ES-I3 (cell line): Measurements from ENCODE around the gene FBP1.
"Not testable (repeated sequence)": the region's sequence is repeated elsewhere in the genome, so short reads cannot be mapped to it uniquely, and the experiment has no call there.

Source experiments
- H3K36me3 ChIP-seq: 2 replicates; pipeline ENCODE4 v1.6.1; 2013; ENCODE audit warnings: mild to moderate bottlenecking, low read length, control low read depth, moderate library complexity; ENCODE audit not compliant: insufficient read depth
- H3K4me1 ChIP-seq: 2 replicates; pipeline ENCODE4 v1.6.1; 2013; ENCODE audit warnings: mild to moderate bottlenecking, control low read depth, low read length; ENCODE audit not compliant: insufficient read depth
- H3K9ac ChIP-seq: 2 replicates; pipeline ENCODE4 v1.6.1; 2013; ENCODE audit warnings: low read depth, mild to moderate bottlenecking, low read length, moderate library complexity
- H3K9me3 ChIP-seq: 2 replicates; pipeline ENCODE4 v1.6.1; 2013; ENCODE audit warnings: mild to moderate bottlenecking, low read length, moderate library complexity; ENCODE audit not compliant: control insufficient read depth, insufficient read depth

Gene FBP1

DNA sequence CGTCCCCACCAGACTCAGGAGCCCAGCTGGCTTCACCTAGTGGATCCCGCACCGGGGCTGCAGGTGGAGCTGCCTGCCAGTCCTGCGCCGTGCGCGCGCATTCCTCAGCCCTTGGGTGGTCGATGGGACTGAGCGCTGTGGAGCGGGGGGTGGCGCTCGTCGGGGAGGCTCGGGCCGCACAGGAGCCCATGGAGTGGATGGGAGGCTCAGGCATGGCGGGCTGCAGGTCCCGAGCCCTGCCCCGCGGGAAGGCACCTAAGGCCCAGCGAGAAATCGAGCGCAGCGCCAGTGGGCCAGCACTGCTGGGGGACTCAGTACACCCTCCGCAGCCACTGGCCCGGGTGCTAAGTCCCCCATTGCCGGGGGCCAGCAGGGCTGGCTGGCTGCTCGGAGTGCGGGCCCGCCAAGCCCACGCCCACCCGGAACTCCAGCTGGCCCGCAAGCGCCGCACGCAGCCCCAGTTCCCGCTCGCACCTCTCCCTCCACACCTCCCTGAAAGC is 48.2 kb downstream of the FBP1 start:
- H3K36me3 ChIP-seq, H3K9me3 ChIP-seq, H3K9ac ChIP-seq, H3K4me1 ChIP-seq: not testable (repeated sequence)

DNA sequence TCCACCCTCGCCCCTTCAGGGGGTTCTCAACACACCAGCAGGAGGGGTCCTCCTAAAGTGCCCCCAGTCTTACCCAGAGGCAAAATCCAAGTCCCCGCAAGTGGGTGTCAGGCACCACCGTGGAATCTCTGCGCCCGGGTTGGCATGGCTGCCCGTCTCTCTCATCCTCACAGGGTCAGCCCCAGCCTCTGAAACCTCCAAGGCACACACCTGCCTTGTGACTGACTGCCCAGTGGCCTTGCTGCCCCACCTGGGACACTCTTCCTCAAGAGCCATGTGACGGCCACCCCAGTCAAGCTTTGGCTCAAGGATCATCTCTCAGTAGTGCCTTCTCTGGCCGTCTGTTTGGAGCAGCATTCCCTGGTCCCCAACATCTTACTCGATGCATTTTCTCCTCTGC is 50.6 kb downstream of the FBP1 start:
- Histone ChIP-seq H3K4me1 (no peaks in the 10 kb centered on the region), H3K36me3 (no peaks in the 10 kb centered on the region), H3K9me3 (no peaks in the 10 kb centered on the region), H3K9ac (no peak overlapping the region)

DNA sequence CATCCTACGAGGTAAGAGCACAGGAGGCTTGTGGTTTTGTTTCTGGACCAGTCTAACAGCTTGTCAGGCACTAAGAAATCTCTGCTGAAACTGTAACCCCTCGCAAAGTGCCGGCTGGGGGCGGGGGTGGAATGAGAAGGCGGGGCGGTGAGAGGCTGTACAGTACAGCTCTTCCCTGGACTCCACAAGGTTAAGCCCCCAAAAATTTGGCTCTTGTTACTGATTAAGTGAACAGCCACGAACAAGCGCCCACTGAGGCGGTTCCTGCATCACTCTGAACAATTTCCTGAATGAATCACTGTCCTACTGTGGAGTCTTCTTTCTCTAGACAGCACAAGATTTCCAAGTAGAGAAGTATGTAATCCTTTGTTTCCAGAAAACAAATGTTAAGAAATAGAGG is 52.5 kb downstream of the FBP1 start:
- H3K9me3 ChIP-seq = no peaks in the 10 kb centered on the region

DNA sequence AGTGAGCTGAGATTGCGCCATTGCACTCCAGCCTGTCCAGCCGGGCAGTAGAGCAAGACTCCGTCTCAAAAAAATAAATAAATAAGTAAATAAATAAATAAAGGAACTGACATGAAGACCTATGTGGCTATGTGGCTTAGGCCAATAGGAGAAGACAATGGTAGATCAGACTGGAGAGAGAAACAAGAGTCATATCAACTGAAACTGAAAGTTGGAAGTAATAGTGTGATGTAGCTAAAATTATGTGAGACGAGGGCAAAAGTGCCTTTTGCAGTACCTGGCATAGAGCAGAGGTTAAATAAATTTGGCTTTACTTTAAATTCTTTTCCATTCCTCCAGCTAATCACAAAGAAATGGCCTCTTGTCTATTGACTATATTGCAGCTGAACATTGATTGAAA is 53.0 kb downstream of the FBP1 start:
- H3K4me1 ChIP-seq = no peaks in the 10 kb centered on the region
- H3K9ac ChIP-seq = no peak overlapping the region

More for the DNA sequence above, 52.5 kb downstream of the FBP1 start:
- Histone ChIP-seq H3K4me1 (no peaks in the 10 kb centered on the region), H3K36me3 (no peaks in the 10 kb centered on the region), H3K9ac (no peak overlapping the region)

DNA sequence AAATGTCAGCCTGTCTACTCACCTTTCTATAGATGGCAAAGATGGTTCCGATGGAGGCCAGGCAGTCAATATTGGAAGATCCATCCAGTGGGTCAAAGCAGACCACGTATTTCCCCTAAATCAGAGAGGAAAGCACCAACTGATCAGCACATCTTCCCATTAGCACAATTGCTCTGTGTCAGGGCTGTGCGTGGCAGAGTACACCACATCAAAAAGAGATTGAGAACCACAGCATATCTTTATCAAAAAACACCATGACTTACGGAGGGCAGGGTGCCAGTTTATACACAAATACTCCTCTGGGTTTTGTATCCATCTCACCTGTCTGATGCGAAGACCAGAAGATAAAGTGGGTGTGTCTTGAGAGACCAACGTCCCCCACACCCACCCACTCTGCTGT is 54.8 kb downstream of the FBP1 start:
- no peaks in the 10 kb centered on the region for H3K36me3 ChIP-seq
- no peaks in the 10 kb centered on the region for H3K4me1 ChIP-seq
- no peaks in the 10 kb centered on the region for H3K9me3 ChIP-seq
- H3K9ac ChIP-seq = no peak overlapping the region

More for the DNA sequence above, 53.0 kb downstream of the FBP1 start:
- no peaks in the 10 kb centered on the region for H3K36me3 ChIP-seq
- no peaks in the 10 kb centered on the region for H3K9me3 ChIP-seq

DNA sequence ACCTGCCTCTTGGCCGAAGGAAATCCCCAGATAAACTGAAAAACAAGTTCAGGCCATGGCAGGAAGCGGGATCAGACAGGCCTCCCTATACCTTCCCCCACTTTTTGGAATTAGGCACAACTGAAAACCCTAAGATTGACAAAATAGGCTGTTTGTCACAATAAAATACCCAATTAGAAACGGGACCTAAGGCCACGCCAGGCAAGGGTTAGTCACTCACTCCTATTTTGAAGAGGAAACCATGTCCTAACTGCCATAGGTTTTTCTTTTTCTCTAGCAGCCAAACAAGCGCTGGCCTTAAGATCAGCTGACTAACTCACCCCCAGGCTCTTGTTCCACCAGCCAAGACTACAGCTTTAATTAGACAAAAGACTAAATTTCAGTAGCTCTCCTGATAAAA is 57.6 kb downstream of the FBP1 start:
- Histone ChIP-seq H3K9me3 (no peaks in the 10 kb centered on the region), H3K36me3 (no peaks in the 10 kb centered on the region), H3K9ac (no peak overlapping the region), H3K4me1 (no peaks in the 10 kb centered on the region)

DNA sequence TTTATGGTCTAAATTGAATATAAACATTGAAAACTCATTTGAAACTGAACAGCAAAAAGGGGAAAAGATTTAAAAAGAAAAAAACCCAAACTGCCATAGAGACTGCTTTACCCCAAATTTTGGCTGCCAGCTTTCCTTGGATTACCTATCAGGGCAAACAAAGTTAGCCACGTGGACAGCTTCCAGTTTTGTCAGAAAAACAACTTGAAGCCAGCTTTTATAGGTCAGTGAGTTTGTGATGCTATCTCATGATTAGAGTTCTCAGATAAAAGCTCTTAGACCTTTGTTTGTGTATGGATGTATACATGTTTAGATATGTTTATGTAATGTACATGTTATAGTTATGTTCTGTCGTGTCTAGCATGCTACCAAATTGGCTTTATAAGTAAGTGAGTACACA is 61.7 kb downstream of the FBP1 start:
- Histone ChIP-seq H3K4me1 (no peaks in the 10 kb centered on the region), H3K9me3 (no peaks in the 10 kb centered on the region), H3K36me3 (no peaks in the 10 kb centered on the region), H3K9ac (no peak overlapping the region)

DNA sequence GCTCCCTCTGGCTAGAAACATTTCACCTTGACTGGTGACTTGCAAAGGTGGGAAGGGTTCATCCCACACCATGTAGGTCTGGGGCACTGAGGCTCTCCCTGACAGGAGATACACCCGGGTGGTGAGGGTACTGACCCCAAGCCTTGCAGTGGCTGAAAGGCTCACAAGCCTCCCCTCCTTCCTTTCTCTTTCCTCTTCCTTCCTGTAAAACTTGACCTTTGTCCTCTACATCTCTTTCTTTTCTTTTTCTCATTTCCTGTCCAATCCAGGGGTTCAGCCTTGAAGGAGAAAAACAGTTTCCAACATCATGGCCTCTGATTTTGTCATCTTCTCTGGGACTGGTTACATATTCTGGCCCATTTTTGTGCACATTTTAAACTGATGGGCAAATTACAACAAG is 62.3 kb downstream of the FBP1 start:
- Histone ChIP-seq H3K9ac (no peak overlapping the region), H3K4me1 (no peaks in the 10 kb centered on the region), H3K36me3 (no peaks in the 10 kb centered on the region)

DNA sequence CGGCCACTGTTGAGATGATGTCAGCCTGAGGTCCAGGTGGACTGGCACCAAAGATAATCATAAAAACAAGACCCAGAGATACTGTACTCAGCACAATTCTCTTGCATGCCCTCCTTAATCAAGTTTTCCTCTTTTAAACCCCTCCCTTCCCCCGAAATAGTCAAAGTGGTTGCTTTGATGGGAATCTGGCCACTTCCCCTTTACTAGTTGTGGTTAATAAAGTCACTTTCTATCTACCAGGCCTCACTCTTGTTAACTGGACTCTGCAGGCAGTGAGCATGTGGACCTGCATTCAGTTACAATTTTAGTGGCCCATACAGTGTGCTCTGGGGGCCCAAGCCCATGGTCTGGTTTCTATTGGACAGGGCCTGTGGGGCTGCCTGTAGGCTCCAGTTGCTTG is 63.2 kb downstream of the FBP1 start:
- Histone ChIP-seq H3K4me1 (no peaks in the 10 kb centered on the region), H3K9ac (no peak overlapping the region), H3K36me3 (no peaks in the 10 kb centered on the region), H3K9me3 (no peaks in the 10 kb centered on the region)

More for the DNA sequence above, 62.3 kb downstream of the FBP1 start:
- no peaks in the 10 kb centered on the region for H3K9me3 ChIP-seq

DNA sequence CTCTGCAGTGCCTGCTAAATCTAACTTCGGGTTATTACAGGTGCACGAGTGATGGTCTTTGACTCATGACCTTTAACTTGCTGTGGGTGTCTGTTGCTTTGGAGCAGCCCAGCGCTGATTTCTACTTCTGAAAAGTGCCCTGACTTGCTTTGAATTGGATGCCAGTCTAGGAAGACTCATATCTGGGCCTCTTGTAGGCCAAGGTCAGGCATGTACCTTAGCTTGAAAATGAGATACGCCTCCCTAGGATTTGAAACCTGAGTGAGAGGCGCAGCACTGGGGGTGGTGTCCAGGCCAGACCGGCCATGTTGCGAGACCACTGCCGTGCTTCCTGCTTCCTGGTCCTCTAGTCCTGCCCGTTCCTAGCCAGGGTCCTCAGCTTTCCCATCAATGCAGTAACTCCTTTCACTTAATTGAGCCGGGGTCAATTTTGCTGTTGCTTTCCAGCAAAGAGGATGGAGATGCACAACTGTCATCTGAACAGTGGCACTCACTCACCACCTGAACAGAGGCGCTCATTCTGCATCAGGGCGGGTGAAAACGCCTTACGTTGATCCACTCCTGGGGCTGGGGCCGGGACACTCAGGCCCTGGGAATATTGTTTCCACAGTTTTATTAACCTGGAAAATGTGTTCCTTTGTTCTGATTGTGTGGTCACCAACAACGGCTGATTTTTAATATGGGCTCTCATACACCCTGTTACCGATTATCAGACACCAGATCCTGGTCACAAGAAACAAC is 70.2 kb downstream of the FBP1 start:
- Histone ChIP-seq H3K9me3 (0 out of 2 replicates have a peak, but pooled peaks cover under 1% of the 10 kb centered on the region), H3K9ac (no peak overlapping the region), H3K36me3 (no peaks in the 10 kb centered on the region), H3K4me1 (no peaks in the 10 kb centered on the region; the same call in 1 of the 2 replicates)

DNA sequence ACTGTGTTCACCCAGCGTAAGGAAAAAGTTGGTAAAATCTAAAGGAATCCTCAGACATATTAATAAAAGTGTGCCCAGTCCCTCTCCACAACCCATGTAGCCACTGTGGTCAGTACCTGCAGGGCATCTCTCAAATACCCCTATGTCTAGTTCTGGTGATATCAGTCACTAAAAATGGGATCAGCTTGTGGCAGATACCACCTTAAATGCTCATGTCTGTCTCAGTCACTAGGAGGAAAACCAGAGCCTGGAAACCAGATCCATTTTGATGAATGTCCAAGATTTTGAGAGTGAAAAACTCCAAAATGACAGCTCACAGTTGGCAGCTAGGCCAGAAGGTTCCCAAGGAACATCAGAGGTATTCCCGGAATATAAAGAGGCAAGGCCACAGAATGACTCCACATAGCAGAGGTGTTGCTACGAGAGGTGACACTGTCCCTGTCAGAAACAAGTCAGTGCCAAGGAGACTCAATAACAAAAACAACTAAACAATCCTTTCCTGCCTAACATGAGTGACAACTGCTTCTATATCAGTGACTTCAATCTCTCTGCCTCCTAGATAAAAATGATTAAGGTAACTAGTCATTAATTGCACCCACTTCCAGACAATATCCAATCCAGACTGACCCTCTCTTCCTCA is 70.9 kb downstream of the FBP1 start:
- H3K36me3 ChIP-seq = no peaks in the 10 kb centered on the region
- no peak overlapping the region for H3K9ac ChIP-seq
- H3K4me1 ChIP-seq = no peaks in the 10 kb centered on the region; the same call in 1 of the 2 replicates
- 0 out of 2 replicates have a peak, but pooled peaks cover 2% of the 10 kb centered on the region for H3K9me3 ChIP-seq

DNA sequence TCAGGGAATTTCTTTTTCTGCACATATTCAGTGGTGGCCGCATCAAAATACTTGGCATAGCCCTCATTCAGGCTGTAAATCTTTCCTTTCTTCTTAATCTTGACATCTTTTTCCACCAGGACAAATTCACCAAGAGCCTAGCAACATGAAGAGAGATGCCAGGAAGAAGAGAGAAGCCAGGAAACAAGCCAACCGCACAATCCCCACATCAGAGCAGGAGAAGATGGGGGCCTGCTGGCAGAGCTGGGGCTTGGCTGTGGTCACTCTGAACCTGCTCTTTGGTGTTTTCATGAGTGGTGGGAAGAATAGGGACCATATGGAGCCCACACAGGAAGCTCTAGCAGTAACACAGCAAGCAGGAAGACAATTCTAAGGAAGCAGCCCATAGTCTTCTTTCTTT is 72.0 kb downstream of the FBP1 start:
- Histone ChIP-seq H3K9ac (no peak overlapping the region), H3K4me1 (no peaks in the 10 kb centered on the region; the same call in 1 of the 2 replicates), H3K9me3 (0 out of 2 replicates have a peak, but pooled peaks cover 2% of the 10 kb centered on the region), H3K36me3 (no peaks in the 10 kb centered on the region)

DNA sequence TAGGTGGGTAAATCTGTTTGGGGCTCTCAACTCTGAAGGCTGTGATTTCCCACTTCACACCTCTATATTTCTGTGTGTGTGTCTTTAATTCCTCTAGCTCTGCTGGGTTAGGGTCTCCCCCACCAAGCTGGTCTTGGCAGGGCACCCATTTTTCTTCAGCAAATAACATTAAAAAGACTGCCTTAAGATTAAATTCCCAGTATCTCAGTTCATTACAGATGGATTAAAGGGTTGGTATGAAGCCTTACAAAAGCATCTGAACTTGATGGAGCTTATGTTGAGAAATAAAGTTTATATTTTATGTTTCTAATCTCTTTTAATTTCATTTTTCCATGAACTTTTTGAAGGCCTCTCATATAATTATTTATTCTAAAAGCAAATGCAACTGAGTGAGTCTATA is 72.8 kb downstream of the FBP1 start:
- Histone ChIP-seq H3K9me3 (0 out of 2 replicates have a peak, but pooled peaks cover 2% of the 10 kb centered on the region), H3K9ac (no peak overlapping the region), H3K4me1 (no peaks in the 10 kb centered on the region; the same call in 1 of the 2 replicates), H3K36me3 (no peaks in the 10 kb centered on the region)

DNA sequence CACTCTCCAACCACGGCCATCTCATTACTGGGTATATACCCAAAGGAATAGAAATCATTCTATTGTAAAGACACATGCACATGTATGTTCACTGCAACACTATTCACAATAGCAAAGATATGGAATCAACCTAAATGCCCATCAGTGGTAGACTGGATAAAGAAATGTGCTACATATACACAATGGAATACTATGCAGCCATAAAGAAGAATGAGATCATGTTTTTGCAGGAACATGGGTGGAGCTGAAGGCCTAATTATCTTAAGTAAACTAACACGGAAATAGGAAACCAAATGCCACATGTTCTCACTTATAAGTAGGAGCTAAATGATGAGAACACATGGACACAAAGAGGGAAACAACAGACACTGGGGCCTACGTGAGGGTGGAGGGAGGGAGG is 75.0 kb downstream of the FBP1 start:
- not testable (repeated sequence) for H3K36me3 ChIP-seq, H3K9me3 ChIP-seq, H3K9ac ChIP-seq, H3K4me1 ChIP-seq

DNA sequence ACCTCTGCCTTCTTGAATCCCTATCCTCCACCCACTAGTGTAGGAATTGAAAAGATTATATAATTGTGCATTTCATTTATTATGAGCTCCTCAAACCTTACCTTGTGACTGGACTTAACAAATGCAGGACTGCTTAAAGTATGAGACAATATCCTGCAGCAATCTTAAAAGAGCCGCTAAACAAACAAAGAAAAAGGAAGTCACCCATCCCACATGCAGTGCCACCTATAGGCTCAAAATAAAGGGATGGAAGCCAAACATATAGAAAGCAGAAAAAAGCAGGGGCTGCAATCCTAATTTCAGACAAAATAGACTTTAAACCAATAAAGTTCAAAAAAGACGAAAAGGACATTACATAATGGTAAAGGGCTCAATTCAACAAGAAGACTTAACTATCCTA is 75.8 kb downstream of the FBP1 start:
- Histone ChIP-seq H3K9me3 (0 out of 2 replicates have a peak, but pooled peaks cover 2% of the 10 kb centered on the region), H3K4me1 (no peaks in the 10 kb centered on the region), H3K9ac (no peak overlapping the region), H3K36me3 (0 out of 2 replicates have a peak, but pooled peaks cover 3% of the 10 kb centered on the region)
